Measurements from ENCODE around the gene CDC42SE2.

Gene CDC42SE2

DNA sequence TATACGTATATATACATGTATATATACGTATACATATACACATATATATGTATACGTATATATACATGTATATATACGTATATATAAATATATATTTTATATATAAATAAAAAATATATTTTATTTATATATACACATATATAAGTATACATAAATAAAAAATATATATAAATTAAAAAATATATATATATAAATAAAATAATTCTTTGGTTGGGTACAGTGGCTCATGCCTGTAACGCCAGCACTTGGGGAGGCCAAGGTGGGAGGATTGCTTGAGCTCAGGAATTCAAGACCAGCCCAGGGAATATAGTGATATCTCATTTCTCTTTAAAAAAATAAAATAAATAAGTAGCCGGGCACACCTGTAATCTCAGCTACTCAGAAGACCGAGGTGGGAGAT lies 155.0 kb downstream of the CDC42SE2 start:
- no peak for TF ChIP-seq CTCF (IDR thresholded peaks at IDR 0.05; ENCODE audit: control insufficient read depth, insufficient read depth, low read depth, low read length, missing control alignments)
- no peak overlapping the region for H3K4me3 ChIP-seq (ENCODE audit: control insufficient read depth, low read depth, low read length)
- no peak for DNase-seq (ENCODE audit: low read depth)

DNA sequence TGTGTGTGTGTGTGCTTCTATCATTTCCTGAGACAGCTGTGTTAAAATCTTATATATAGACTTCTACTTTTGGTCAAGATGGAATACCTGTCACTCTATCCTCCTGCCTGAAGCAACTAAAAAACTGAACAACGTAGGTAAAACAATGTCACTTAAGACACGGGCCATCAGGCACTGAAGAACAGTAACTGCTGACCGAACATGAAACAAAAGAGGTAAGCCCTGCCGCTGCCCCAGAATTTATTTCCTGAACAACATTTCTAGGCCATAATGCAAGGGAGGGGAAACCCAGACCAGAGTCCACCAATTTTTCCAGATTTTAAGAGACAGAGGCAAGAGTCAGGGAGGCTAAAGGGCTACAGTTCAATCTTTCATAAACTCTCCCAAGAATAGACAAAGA lies 156.0 kb downstream of the CDC42SE2 start:
- DNase-seq (ENCODE audit: low read depth) = no peak
- TF ChIP-seq CTCF (IDR thresholded peaks at IDR 0.05; ENCODE audit: control insufficient read depth, insufficient read depth, low read depth, low read length, missing control alignments) = no peak
- no peak overlapping the region for H3K4me3 ChIP-seq (ENCODE audit: control insufficient read depth, low read depth, low read length)

DNA sequence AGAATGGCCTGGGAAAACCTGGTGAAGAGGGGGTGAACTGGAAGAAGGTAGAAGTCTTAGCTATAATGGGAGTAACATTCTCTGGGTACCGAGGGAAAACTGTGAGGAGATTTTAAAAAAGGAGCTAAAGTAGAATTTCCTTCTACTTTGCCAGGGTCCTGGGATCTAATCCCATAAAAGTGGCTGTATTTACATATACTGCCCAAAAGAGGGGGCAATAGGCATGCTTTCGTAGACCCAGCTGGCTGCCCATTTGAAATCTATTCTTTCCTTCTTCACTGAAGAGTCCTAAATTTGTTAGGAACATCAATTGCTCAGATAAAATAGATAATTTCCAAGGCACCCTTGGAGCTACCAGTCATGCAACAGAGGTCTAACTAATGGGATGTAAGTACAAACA lies 159.2 kb downstream of the CDC42SE2 start:
- TF ChIP-seq CTCF (IDR thresholded peaks at IDR 0.05; ENCODE audit: control insufficient read depth, insufficient read depth, low read depth, low read length, missing control alignments) = peak; percentile 58
- no peak for DNase-seq (ENCODE audit: low read depth)
- no peak overlapping the region for H3K4me3 ChIP-seq (ENCODE audit: control insufficient read depth, low read depth, low read length)

DNA sequence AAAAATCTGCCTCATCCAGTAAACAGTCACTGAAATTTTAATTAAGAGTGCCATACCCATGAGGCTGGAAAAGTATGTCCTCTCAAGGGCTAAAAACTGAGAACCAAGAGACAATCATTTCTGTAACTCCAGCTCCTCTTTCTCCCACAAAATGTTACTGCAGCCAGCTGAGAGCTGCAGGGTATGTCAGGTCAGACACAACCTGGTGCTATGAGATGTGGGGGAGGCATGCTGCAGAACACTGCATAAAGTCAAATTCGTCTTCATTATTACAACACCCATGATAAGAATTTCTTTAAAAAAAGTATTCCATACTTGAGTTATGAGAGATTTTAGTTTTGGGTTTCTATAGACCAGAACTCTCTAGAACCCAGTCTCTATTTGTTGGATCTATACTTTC lies 162.2 kb downstream of the CDC42SE2 start:
- TF ChIP-seq CTCF (IDR thresholded peaks at IDR 0.05; ENCODE audit: control insufficient read depth, insufficient read depth, low read depth, low read length, missing control alignments) = no peak
- no peak for DNase-seq (ENCODE audit: low read depth)
- no peak overlapping the region for H3K4me3 ChIP-seq (ENCODE audit: control insufficient read depth, low read depth, low read length)

DNA sequence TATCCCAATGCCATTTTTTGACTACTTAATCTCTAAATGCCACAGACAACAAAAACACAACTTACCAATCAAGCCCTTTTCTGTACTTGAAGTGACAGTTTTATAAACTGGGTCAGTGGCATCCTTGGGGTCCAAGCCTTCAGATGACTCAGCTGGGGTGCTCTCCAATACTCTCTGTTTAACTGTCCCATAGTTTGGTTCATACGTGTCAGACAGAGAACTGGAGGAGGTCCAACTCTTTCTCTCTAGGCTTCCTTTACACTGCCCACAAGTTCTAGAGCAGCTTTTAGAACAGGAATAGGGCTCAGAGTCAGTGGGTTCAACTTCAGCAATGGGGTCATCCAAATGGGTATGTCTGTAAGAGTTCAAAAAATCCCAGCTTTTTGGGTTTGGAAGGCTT lies 166.9 kb downstream of the CDC42SE2 start:
- no peak for DNase-seq (ENCODE audit: low read depth)
- no peak for TF ChIP-seq CTCF (IDR thresholded peaks at IDR 0.05; ENCODE audit: control insufficient read depth, insufficient read depth, low read depth, low read length, missing control alignments)
- H3K4me3 ChIP-seq (ENCODE audit: control insufficient read depth, low read depth, low read length) = no peak overlapping the region

DNA sequence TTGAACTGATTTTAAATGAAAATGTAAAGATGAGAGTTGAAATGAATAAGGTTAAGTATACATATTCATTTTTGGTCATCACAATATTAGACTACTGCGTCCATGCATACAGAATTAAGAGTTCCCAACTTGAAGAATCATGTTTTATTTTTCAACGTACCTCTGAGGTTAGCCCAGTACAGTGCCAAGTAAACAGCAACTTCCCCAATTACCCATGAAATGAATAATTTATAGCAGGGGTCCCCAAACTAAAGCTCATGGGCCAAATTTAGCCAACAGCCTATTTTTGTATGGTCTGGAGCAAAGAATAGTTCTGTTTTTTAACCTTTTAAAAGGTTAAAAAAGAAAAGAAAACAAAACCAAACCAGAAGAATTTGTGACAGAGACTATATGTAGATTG lies 167.9 kb downstream of the CDC42SE2 start:
- no peak overlapping the region for H3K4me3 ChIP-seq (ENCODE audit: control insufficient read depth, low read depth, low read length)
- no peak for TF ChIP-seq CTCF (IDR thresholded peaks at IDR 0.05; ENCODE audit: control insufficient read depth, insufficient read depth, low read depth, low read length, missing control alignments)
- no peak for DNase-seq (ENCODE audit: low read depth)

GRCh38 chr5:131433109-131433508 lies 169.3 kb downstream of the CDC42SE2 start:
- H3K4me3 ChIP-seq (ENCODE audit: control insufficient read depth, low read depth, low read length) = no peak overlapping the region
- TF ChIP-seq CTCF (IDR thresholded peaks at IDR 0.05; ENCODE audit: control insufficient read depth, insufficient read depth, low read depth, low read length, missing control alignments) = no peak
- no peak for DNase-seq (ENCODE audit: low read depth)

Data from AG09309 (cell line).